ENCODE data around the gene INPP1. TPM values are rescaled to one million over a fixed set of nuclear protein-coding genes. Genes with fewer than 3 reads are reported as not detected.
"Not testable (repeated sequence)": the region's sequence is repeated elsewhere in the genome, so short reads cannot be mapped to it uniquely, and the experiment has no call there.

Gene INPP1
- total RNA-seq, 1 donor from 2014 or later, result 15.4 TPM

- TF ChIP-seq CTCF (IDR thresholded peaks at IDR 0.05; ENCODE audit: unreplicated experiment), result no peak
- no peak for DNase-seq (ENCODE audit: low spot score, unreplicated experiment)
- H3K27ac Mint-ChIP-seq, result peak overlapping the region; percentile 15
Measured at GRCh38 chr2:190334479-190335224, 8.7 kb upstream of the INPP1 start.

GRCh38 chr2:190335225-190335559 is 8.2 kb upstream of the INPP1 start:
- no peaks in the 10 kb centered on the region for H3K36me3 Mint-ChIP-seq (ENCODE audit: insufficient read depth)
- H3K9me3 Mint-ChIP-seq (ENCODE audit: low read depth), result no peaks in the 10 kb centered on the region
- no peak for TF ChIP-seq CTCF (IDR thresholded peaks at IDR 0.05; ENCODE audit: unreplicated experiment)
- DNase-seq (ENCODE audit: low spot score, unreplicated experiment), result no peak
- no peak overlapping the region for H3K4me3 Mint-ChIP-seq (ENCODE audit: low read depth)
- no peaks in the 10 kb centered on the region for H3K27me3 Mint-ChIP-seq
- no peak overlapping the region for H3K27ac Mint-ChIP-seq
- peaks cover 21% of the 10 kb centered on the region for H3K4me1 Mint-ChIP-seq (ENCODE audit: low read depth)

More at GRCh38 chr2:190334479-190335224, 8.7 kb upstream of the INPP1 start:
- no peaks in the 10 kb centered on the region for H3K27me3 Mint-ChIP-seq
- no peaks in the 10 kb centered on the region for H3K36me3 Mint-ChIP-seq (ENCODE audit: insufficient read depth)
- H3K4me1 Mint-ChIP-seq (ENCODE audit: low read depth), result peaks cover 21% of the 10 kb centered on the region
- H3K9me3 Mint-ChIP-seq (ENCODE audit: low read depth), result no peaks in the 10 kb centered on the region
- no peak overlapping the region for H3K4me3 Mint-ChIP-seq (ENCODE audit: low read depth)

GRCh38 chr2:190335584-190335983 is 7.8 kb upstream of the INPP1 start:
- not testable (repeated sequence) for H3K27me3 Mint-ChIP-seq; H3K36me3 Mint-ChIP-seq (ENCODE audit: insufficient read depth); H3K4me3 Mint-ChIP-seq (ENCODE audit: low read depth); DNase-seq (ENCODE audit: low spot score, unreplicated experiment); H3K9me3 Mint-ChIP-seq (ENCODE audit: low read depth); H3K27ac Mint-ChIP-seq
- peaks cover 21% of the 10 kb centered on the region for H3K4me1 Mint-ChIP-seq (ENCODE audit: low read depth)

GRCh38 chr2:190336420-190336819 is 7.0 kb upstream of the INPP1 start:
- Mint-ChIP-seq H3K27me3 (no peaks in the 10 kb centered on the region), H3K27ac (no peak overlapping the region)
- no peak for TF ChIP-seq CTCF (IDR thresholded peaks at IDR 0.05; ENCODE audit: unreplicated experiment)

GRCh38 chr2:190338453-190338852 is 4.9 kb upstream of the INPP1 start:
- Mint-ChIP-seq H3K27me3 (peaks cover 3% of the 10 kb centered on the region), H3K27ac (no peak overlapping the region), H3K4me3 (ENCODE audit: low read depth) (no peak overlapping the region), H3K4me1 (ENCODE audit: low read depth) (peaks cover 20% of the 10 kb centered on the region), H3K36me3 (ENCODE audit: insufficient read depth) (no peaks in the 10 kb centered on the region), H3K9me3 (ENCODE audit: low read depth) (no peaks in the 10 kb centered on the region)
- TF ChIP-seq CTCF (IDR thresholded peaks at IDR 0.05; ENCODE audit: unreplicated experiment), result no peak
- DNase-seq (ENCODE audit: low spot score, unreplicated experiment), result no peak

More at GRCh38 chr2:190336420-190336819, 7.0 kb upstream of the INPP1 start:
- no peak for DNase-seq (ENCODE audit: low spot score, unreplicated experiment)
- Mint-ChIP-seq H3K36me3 (ENCODE audit: insufficient read depth) (no peaks in the 10 kb centered on the region), H3K9me3 (ENCODE audit: low read depth) (no peaks in the 10 kb centered on the region), H3K4me3 (ENCODE audit: low read depth) (no peak overlapping the region), H3K4me1 (ENCODE audit: low read depth) (peaks cover 21% of the 10 kb centered on the region)

- H3K27ac Mint-ChIP-seq, result no peak overlapping the region
- no peaks in the 10 kb centered on the region for H3K36me3 Mint-ChIP-seq (ENCODE audit: insufficient read depth)
- H3K27me3 Mint-ChIP-seq, result peaks cover 3% of the 10 kb centered on the region
- no peaks in the 10 kb centered on the region for H3K9me3 Mint-ChIP-seq (ENCODE audit: low read depth)
- TF ChIP-seq CTCF (IDR thresholded peaks at IDR 0.05; ENCODE audit: unreplicated experiment), result no peak
- no peak overlapping the region for H3K4me3 Mint-ChIP-seq (ENCODE audit: low read depth)
- DNase-seq (ENCODE audit: low spot score, unreplicated experiment), result no peak
- peaks cover 13% of the 10 kb centered on the region for H3K4me1 Mint-ChIP-seq (ENCODE audit: low read depth)
Measured at GRCh38 chr2:190339394-190339793, 4.0 kb upstream of the INPP1 start.

All from progenitor cell of endocrine pancreas (in vitro differentiated cells).